NB4 (cell line): Measurements from ENCODE around the gene MAD2L2.

ENCODE experiments used
- DNase-seq: peaks from one replicate; pipeline ENCODE4 v3.0.0; 2010; ENCODE audit warnings: low read depth
- H3K4me3 ChIP-seq: one replicate; pipeline ENCODE4 v1.5.1; 2011; ENCODE audit warnings: mild to moderate bottlenecking, low read depth, low read length, moderate library complexity
- MYC ChIP-seq: IDR thresholded peaks from 2 replicates; pipeline ENCODE4 v1.6.1; 2011; ENCODE audit warnings: low read depth, low read length
- POLR2A ChIP-seq: IDR thresholded peaks from 2 replicates; pipeline ENCODE4 v1.6.1; 2011; ENCODE audit warnings: mild to moderate bottlenecking; ENCODE audit not compliant: insufficient read length; ENCODE audit errors: extremely low read depth
- TF ChIP-seq, protein P1 (sequence below): IDR thresholded peaks from 2 replicates; pipeline ENCODE4 v1.6.1; 2011; ENCODE audit warnings: low read depth, low read length
- TF ChIP-seq, protein P2 (sequence below): IDR thresholded peaks from one replicate; pipeline ENCODE4 v1.5.1; 2012; ENCODE audit warnings: low read depth, low read length

The MAD2L2 gene

DNA sequence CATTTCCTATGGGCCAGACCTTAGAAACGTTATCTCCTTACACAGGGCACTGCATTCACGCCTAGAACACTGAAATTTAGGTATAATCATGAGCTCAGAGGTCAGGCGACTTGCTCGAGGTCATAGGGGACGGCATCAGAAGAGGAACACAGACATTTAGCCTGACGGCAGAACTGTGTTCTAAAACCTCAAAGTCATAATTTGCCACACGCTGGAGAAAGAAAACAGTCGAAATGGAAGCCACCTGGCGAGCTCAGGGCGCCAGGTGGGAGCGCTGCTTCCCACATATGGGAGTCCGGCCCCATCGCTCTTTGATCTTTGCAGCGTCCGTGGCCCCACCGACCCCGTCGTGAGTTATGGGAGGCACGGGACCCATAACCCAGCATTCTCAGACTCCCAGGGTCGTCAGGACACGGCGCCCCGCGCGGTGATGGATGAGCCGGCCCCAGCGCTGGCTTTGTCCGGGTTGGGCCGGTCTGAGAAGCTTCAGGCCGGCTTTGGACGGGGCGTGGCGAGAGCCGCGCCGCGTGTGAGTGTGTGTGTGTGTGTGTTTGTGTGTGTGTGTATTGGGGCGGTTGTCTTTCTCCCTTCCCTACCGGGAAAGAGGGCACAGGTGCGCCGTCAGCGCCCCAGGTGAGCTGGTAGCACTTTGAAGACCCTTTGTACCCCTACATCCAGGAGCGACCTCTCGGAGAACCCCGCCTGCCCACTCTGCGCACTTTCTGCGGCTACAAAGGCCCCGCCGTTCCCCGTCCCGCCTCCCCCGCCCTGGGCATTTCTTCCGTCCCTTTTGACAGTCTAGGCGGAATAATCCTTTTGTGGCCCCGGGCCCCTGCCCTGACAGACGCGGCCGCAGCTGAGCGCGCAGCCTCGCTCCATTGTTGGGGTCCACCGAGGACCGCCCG, 9.7 kb upstream of the MAD2L2 start:
- no peak overlapping the region for H3K4me3 ChIP-seq
- DNase-seq, result no peak
- TF ChIP-seq, protein P1, sequence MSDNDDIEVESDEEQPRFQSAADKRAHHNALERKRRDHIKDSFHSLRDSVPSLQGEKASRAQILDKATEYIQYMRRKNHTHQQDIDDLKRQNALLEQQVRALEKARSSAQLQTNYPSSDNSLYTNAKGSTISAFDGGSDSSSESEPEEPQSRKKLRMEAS, result no peak
- TF ChIP-seq MYC (no peak), POLR2A (no peak)
- TF ChIP-seq, protein P2, sequence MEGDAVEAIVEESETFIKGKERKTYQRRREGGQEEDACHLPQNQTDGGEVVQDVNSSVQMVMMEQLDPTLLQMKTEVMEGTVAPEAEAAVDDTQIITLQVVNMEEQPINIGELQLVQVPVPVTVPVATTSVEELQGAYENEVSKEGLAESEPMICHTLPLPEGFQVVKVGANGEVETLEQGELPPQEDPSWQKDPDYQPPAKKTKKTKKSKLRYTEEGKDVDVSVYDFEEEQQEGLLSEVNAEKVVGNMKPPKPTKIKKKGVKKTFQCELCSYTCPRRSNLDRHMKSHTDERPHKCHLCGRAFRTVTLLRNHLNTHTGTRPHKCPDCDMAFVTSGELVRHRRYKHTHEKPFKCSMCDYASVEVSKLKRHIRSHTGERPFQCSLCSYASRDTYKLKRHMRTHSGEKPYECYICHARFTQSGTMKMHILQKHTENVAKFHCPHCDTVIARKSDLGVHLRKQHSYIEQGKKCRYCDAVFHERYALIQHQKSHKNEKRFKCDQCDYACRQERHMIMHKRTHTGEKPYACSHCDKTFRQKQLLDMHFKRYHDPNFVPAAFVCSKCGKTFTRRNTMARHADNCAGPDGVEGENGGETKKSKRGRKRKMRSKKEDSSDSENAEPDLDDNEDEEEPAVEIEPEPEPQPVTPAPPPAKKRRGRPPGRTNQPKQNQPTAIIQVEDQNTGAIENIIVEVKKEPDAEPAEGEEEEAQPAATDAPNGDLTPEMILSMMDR, result no peak

DNA sequence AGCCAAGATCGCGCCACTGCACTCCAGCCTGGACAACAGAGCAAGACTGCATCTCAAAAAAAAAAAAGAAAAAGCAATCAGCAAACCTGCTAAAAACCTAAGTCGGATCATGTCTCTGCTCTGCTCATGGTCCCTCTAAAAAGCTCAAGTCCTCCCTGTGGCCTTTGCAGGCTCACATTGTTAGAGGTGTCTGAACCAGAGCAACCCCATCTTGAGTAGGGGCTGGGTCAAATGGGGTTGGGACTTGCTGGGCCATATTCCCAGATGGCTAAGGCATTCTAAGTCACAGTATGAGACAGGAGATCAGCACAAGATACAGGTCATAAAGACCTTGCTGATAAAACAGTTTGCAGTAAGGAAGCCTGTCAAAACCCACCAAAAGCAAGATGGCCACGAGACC, 7.6 kb upstream of the MAD2L2 start:
- TF ChIP-seq, protein P2, result no peak
- TF ChIP-seq POLR2A (no peak), MYC (no peak)
- TF ChIP-seq, protein P1, result no peak
- no peak overlapping the region for H3K4me3 ChIP-seq
- no peak for DNase-seq

DNA sequence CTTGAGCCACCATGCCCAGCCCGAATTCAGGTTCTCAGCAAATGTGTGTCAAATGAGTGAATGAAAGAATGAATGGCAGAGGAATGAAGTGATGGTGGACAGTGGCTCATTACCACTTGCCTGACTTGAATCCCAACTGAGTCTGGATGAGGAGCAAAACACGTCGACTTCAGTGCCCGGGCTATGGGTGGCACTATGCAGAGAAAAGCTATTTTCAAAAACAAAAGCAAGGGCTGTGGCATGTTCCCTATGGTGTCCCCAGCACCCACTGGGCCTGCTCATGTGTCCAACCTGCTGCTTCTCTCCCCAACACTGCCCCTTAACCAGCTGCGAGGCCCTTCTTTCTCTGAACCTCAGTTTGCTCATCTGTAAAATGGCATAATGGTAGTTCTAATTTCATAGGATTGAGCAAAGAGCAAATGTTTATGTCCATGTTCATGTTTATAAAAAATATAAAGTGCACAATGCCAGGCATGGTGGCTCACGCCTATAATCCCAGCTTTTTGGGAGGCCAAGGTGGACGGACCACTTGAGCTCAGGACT, 4.3 kb upstream of the MAD2L2 start:
- TF ChIP-seq MYC, result no peak
- TF ChIP-seq, protein P2, result no peak
- TF ChIP-seq, protein P1, result no peak
- no peak for TF ChIP-seq POLR2A
- no peak for DNase-seq
- H3K4me3 ChIP-seq, result no peak overlapping the region

DNA sequence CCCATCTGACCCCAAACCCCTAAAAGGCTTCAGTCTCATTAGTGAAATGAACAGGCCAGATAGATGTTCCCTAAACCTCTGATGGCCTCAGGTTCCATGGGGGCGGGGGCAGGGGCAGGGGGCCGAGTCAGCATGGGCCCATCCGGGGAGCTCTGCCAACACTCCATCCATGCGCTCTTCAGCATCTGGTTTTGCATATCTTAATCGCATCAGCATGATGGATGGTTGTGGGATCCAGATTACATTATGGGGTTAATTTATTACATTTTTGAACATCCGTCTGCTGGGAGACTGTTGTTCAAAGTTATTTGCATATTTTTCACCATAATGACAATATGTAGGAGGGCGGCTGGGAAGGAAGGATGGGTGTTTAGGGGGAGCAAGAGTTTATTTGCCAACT, 3.1 kb upstream of the MAD2L2 start:
- DNase-seq, result no peak
- H3K4me3 ChIP-seq, result no peak overlapping the region
- no peak for TF ChIP-seq MYC
- TF ChIP-seq POLR2A, result no peak
- TF ChIP-seq, protein P1, result no peak
- TF ChIP-seq, protein P2, result no peak

DNA sequence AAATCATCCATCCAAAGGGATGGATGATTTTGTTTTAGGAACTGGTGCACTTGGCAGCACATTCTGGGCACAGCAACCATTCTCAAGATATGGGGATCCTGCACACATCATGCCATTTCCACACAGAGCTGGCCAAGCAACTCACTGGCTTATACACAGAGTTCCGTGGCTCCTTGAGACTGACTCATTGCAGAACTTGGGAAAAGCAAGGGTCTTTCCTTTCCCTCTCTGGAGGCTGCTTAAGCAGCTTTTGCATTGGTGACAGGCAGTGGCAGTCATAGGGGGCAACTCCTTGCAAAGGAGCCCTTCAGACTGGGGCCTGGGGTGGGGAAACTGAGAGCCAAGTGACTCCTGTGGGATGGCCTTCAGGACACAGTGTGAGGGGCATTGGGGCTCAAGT, 1.9 kb upstream of the MAD2L2 start:
- DNase-seq, result no peak
- TF ChIP-seq POLR2A (no peak), MYC (no peak)
- TF ChIP-seq, protein P2, result no peak
- H3K4me3 ChIP-seq, result no peak overlapping the region
